HepG2 (cell line): ENCODE results near the gene ILDR1. TPM values are rescaled to one million over a fixed set of nuclear protein-coding genes. Genes with fewer than 3 reads are reported as not detected.

Source experiments
- ATAC-seq: fragments of 200-7000 bp; cut with Tn5 transposase; 3 replicates; pipeline ENCODE4 v1.9.1; 2020; ENCODE audit warnings: mild to moderate bottlenecking, moderate library complexity
- BruUV-seq: library from RNA; stranded (reverse); fragments of 400-500 nt; replicated peaks from 2 replicates; lab custom pipeline; 2021; lab: Mats Ljungman, UMichigan
- CTCF ChIA-PET: fragments of 300-600 bp; formaldehyde crosslinking; extraction: SDS; loops from one replicate; lab custom pipeline; 2021; ENCODE audit warnings: low total read pairs, inconsistent platforms, low intra/inter-chr PET ratio; lab: Yijun Ruan, JAX
- POLR2A ChIA-PET: fragments of 350-600 bp; sonication (Branson Sonifier 250); formaldehyde crosslinking; loops from one replicate; lab custom pipeline; 2020; ENCODE audit warnings: antibody characterized with exemption, inconsistent platforms; lab: Yijun Ruan, JAX
- DNase-seq: peaks from one replicate; pipeline ENCODE4 v3.0.0-alpha.2; 2015; ENCODE audit warnings: low spot score
- FAIRE-seq: peaks from 3 replicates; lab custom pipeline; 2011; peaks lifted over from hg19 to GRCh38; lab: Jason Lieb, UNC
- H2AFZ ChIP-seq: one replicate; pipeline ENCODE4 v1.6.1; 2011; ENCODE audit warnings: low read length, inconsistent platforms
- H3K27ac ChIP-seq: fragments of 300-600 bp; 3 replicates; pipeline ENCODE4 v1.8.0; 2011; ENCODE audit warnings: mixed run types, mild to moderate bottlenecking, mixed read lengths, low read length, inconsistent platforms; ENCODE audit not compliant: insufficient read depth; ENCODE audit errors: extremely low read length
- H3K27me3 ChIP-seq, 2 experiments: fragments of 200-600 bp in 1 of 2; 2 replicates in 1 of 2; 3 replicates in 1 of 2; pipeline versions ENCODE4 v1.6.0 to v1.8.0; 2011; ENCODE audit warnings: low read length in 2 of 2, mild to moderate bottlenecking in 2 of 2, moderate library complexity in 2 of 2, inconsistent platforms in 1 of 2; ENCODE audit not compliant: insufficient read depth in 2 of 2, control insufficient read depth in 1 of 2
- H3K36me3 ChIP-seq, 2 experiments: fragments of 200-600 bp in 1 of 2; replicated peaks in 1 of 2; 2 replicates in 1 of 2; 3 replicates in 1 of 2; pipeline versions ENCODE4 v1.5.1 to v1.8.0; 2011; ENCODE audit warnings: low read length in 2 of 2, inconsistent platforms in 1 of 2; ENCODE audit not compliant: insufficient read depth in 2 of 2, control insufficient read depth in 1 of 2
- H3K4me1 ChIP-seq: 2 replicates; pipeline ENCODE4 v1.5.1; 2012; ENCODE audit warnings: low read length, inconsistent platforms; ENCODE audit not compliant: insufficient read depth
- H3K4me2 ChIP-seq: 2 replicates; pipeline ENCODE4 v1.6.0; 2011; ENCODE audit warnings: low read depth, low read length, inconsistent platforms
- H3K4me3 ChIP-seq, 3 experiments: fragments of 200-600 bp in 1 of 3; sonication (generic), shearing (Covaris generic) in 1 of 3; replicated peaks in 1 of 3; 2 replicates each; pipeline ENCODE4 v1.5.1; 2011 to 2016; ENCODE audit warnings: low read length in 3 of 3, inconsistent platforms in 2 of 3, low read depth in 2 of 3, mild to moderate bottlenecking in 2 of 3, control low read depth in 1 of 3, mixed read lengths in 1 of 3; ENCODE audit not compliant: insufficient read depth in 1 of 3
- H3K79me2 ChIP-seq: one replicate; pipeline ENCODE4 v1.6.1; 2011; ENCODE audit warnings: low read length, inconsistent platforms; ENCODE audit not compliant: insufficient read depth
- H3K9ac ChIP-seq: 2 replicates; pipeline ENCODE4 v1.6.0; 2011; ENCODE audit warnings: mild to moderate bottlenecking, low read depth, low read length, inconsistent platforms; ENCODE audit not compliant: insufficient read depth
- H3K9me3 ChIP-seq: 2 replicates; pipeline ENCODE4 v1.5.1; 2012; ENCODE audit warnings: mild to moderate bottlenecking, low read length
- H4K20me1 ChIP-seq: 2 replicates; pipeline ENCODE4 v1.6.0; 2011; ENCODE audit warnings: inconsistent platforms, mild to moderate bottlenecking, low read length, moderate library complexity; ENCODE audit not compliant: insufficient read depth
- ATF1 ChIP-seq: IDR thresholded peaks from 2 replicates; pipeline ENCODE4 v1.6.1; 2016; ENCODE audit warnings: mild to moderate bottlenecking, control low read depth
- ATF7 ChIP-seq, 2 experiments: fragments of 450-650 bp in 1 of 2; sonication (generic) in 1 of 2; formaldehyde crosslinking in 1 of 2; IDR thresholded peaks; 2 replicates each; pipeline versions ENCODE4 v1.4.0 to v1.6.1; 2016 to 2020; ENCODE audit warnings: antibody characterized with exemption in 1 of 2, mild to moderate bottlenecking in 1 of 2, missing genetic modification reagents in 1 of 2
- HES4 ChIP-seq: sonication (generic); formaldehyde crosslinking; IDR thresholded peaks from 2 replicates; pipeline ENCODE4 v1.9.0; 2021; ENCODE audit warnings: mild to moderate bottlenecking, missing genetic modification reagents, borderline replicate concordance
- HMG20A ChIP-seq: IDR thresholded peaks from 2 replicates; pipeline ENCODE4 v1.6.1; 2016; ENCODE audit warnings: borderline replicate concordance
- KDM4B ChIP-seq: sonication (generic); formaldehyde crosslinking; IDR thresholded peaks from 2 replicates; pipeline ENCODE4 v1.4.0; 2020; ENCODE audit warnings: missing genetic modification reagents
- NR1H2 ChIP-seq: sonication (generic); formaldehyde crosslinking; IDR thresholded peaks from 2 replicates; pipeline ENCODE4 v1.8.1; 2022; ENCODE audit warnings: low read depth, missing genetic modification reagents, borderline replicate concordance
- PAWR ChIP-seq: sonication (generic); formaldehyde crosslinking; IDR thresholded peaks from 2 replicates; pipeline ENCODE4 v1.4.0; 2020; ENCODE audit warnings: missing genetic modification reagents, mild to moderate bottlenecking, borderline replicate concordance
- RBAK ChIP-seq: sonication (generic); formaldehyde crosslinking; IDR thresholded peaks from 2 replicates; pipeline ENCODE4 v1.5.1; 2020; ENCODE audit warnings: mild to moderate bottlenecking, missing genetic modification reagents
- TEAD3 ChIP-seq: optimal IDR thresholded peaks from 2 replicates; pipeline ENCODE3; 2016; ENCODE audit warnings: borderline replicate concordance
- THAP11 ChIP-seq: IDR thresholded peaks from 2 replicates; pipeline ENCODE4 v1.6.1; 2016; ENCODE audit warnings: missing biosample characterization, missing genetic modification reagents
- THYN1 ChIP-seq: sonication (generic); formaldehyde crosslinking; IDR thresholded peaks from 2 replicates; pipeline ENCODE4 v1.8.1; 2023; ENCODE audit warnings: low read depth, mild to moderate bottlenecking, moderate library complexity, missing genetic modification reagents, borderline replicate concordance
- ZNF263 ChIP-seq: sonication (generic); formaldehyde crosslinking; IDR thresholded peaks from 2 replicates; pipeline ENCODE4 v1.4.0; 2020; ENCODE audit warnings: missing genetic modification reagents
- ZNF780A ChIP-seq: sonication (generic); formaldehyde crosslinking; IDR thresholded peaks from 2 replicates; pipeline ENCODE4 v1.8.0; 2022; ENCODE audit warnings: mild to moderate bottlenecking, missing genetic modification reagents, moderate library complexity
- ZNF883 ChIP-seq: sonication (generic); formaldehyde crosslinking; IDR thresholded peaks from 2 replicates; pipeline ENCODE4 v1.5.1; 2020; ENCODE audit warnings: mild to moderate bottlenecking, missing genetic modification reagents; ENCODE audit errors: not compliant biosample characterization
- WGBS: methylation state at CpG from one replicate; pipeline ENCODE4 v1.1.6; 2017; ENCODE audit warnings: low lambda C conversion rate; 5-methylcytosine and 5-hydroxymethylcytosine counted together
- in situ Hi-C: cut with HindIII; loops from 2 replicates; pipeline ENCODE4 v1.10.0; 2017; ENCODE audit warnings: low pct_unique_long_range_greater_than_20kb; ENCODE audit not compliant: extremely low pct_ligation_motif_present
- intact Hi-C: fragments of 100-400 bp; cut with micrococcal nuclease; formaldehyde crosslinking; loops from one replicate; pipeline ENCODE4 v1.10.0; 2022; ENCODE audit not compliant: unreplicated experiment
- polyA plus RNA-seq, 8 experiments: library from polyadenylated mRNA; depleted of rRNA in 3 of 8; stranded (reverse) in 7 of 8; unstranded in 1 of 8; fragments of >200 nt; fragmentation: Illumina TruSeq in 4 of 8; extraction: Trizol in 4 of 8; gene quantifications; 2 replicates each; pipeline versions ENCODE4 v1.2.1 to v1.2.3, GENCODE V29; 2011 to 2016; ENCODE audit warnings: low read depth in 4 of 8, missing spikeins in 1 of 8, mixed read lengths in 1 of 8; ENCODE audit not compliant: insufficient read depth in 1 of 8
- total RNA-seq, 5 experiments: library from RNA; depleted of rRNA; stranded (reverse); fragments of >200 nt; fragmentation: Illumina TruSeq; extraction: Trizol; gene quantifications; 2 replicates each; pipeline ENCODE4 v1.2.3, GENCODE V29; 2016; ENCODE audit warnings: low read depth in 1 of 5
- TF ChIP-seq, protein P1 (sequence below): sonication (generic); formaldehyde crosslinking; conservative IDR thresholded peaks from 2 replicates; pipeline ENCODE4 v1.8.0; 2022; ENCODE audit warnings: mild to moderate bottlenecking, moderate library complexity, missing genetic modification reagents
- TF ChIP-seq, protein P2 (sequence below): sonication (generic); formaldehyde crosslinking; IDR thresholded peaks from 2 replicates; pipeline ENCODE4 v1.5.1; 2020; ENCODE audit warnings: missing genetic modification reagents, mild to moderate bottlenecking, borderline replicate concordance
- TF ChIP-seq, protein P3 (sequence below): sonication (generic); formaldehyde crosslinking; IDR thresholded peaks from 2 replicates; pipeline ENCODE4 v1.5.1; 2020; ENCODE audit warnings: missing genetic modification reagents, mild to moderate bottlenecking, borderline replicate concordance
- TF ChIP-seq, protein P4 (sequence below): sonication (generic); formaldehyde crosslinking; IDR thresholded peaks from 2 replicates; pipeline ENCODE4 v1.5.0; 2020; ENCODE audit warnings: missing genetic modification reagents

Gene ILDR1
- total and polyA plus RNA-seq, 2 of the 13 experiments (the other 11 are each of a cell fraction or from before 2014, with no cell fraction given) = not detected

DNA sequence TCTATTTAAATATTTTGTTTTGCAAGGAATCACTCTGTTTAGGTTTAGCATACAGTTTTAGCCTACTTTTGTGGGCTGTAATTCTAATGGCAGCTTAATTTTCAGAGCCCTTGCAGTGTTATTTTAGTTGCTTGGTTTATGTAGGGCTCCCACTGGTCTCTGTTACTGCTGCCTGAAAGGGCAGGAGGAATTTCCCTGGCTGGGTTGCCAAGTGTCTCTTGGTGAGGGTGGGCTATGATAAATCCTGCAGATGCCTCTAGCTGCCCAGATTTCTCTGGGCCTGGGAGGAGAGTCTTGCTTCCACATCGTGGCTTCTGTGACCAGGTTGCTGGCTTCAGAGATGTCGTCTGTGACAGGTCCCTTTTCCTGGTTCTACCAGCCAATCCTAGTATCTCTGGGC is 36.2 kb downstream of the ILDR1 start:
- no peaks in the 10 kb centered on the region for H3K79me2 ChIP-seq
- H3K4me2 ChIP-seq = no peak overlapping the region
- intact Hi-C loops = no loop called here
- no peak overlapping the region for H2AFZ ChIP-seq
- no peaks in the 10 kb centered on the region; a peak in 1 of 5 replicates for H3K27me3 ChIP-seq
- ATAC-seq = no peak
- WGBS = no CpG with 5 or more reads among the region's 2 CpGs
- ChIA-PET POLR2A (no interaction called here), CTCF (no interaction called here)
- FAIRE-seq = no peak
- in situ Hi-C loops = loop anchor here (5.0 kb wide), 1 partner anchor 104 kb away; no protein-coding TSS in a partner anchor
- no peak overlapping the region for H3K4me3 ChIP-seq
- no peak overlapping the region for H3K27ac ChIP-seq
- H3K9me3 ChIP-seq = no peaks in the 10 kb centered on the region
- no peaks in the 10 kb centered on the region for H4K20me1 ChIP-seq
- no peaks in the 10 kb centered on the region for H3K4me1 ChIP-seq
- no peak overlapping the region for H3K9ac ChIP-seq
- TF ChIP-seq KDM4B (no peak), HMG20A (CRISPR knock-in tag) (no peak), ZNF883 (no peak), RBAK (CRISPR knock-in tag) (no peak), TEAD3 (CRISPR knock-in tag) (no peak), PAWR (CRISPR knock-in tag) (no peak), ATF7 (IDR thresholded peaks at IDR 0.05) (no peak), ATF7 (CRISPR knock-in tag; IDR thresholded peaks at IDR 0.05) (no peak), HES4 (CRISPR knock-in tag) (no peak), THYN1 (no peak), ZNF780A (CRISPR knock-in tag) (no peak), ATF1 (CRISPR knock-in tag) (no peak), ZNF263 (no peak), NR1H2 (no peak), THAP11 (no peak)
- TF ChIP-seq, protein P1, sequence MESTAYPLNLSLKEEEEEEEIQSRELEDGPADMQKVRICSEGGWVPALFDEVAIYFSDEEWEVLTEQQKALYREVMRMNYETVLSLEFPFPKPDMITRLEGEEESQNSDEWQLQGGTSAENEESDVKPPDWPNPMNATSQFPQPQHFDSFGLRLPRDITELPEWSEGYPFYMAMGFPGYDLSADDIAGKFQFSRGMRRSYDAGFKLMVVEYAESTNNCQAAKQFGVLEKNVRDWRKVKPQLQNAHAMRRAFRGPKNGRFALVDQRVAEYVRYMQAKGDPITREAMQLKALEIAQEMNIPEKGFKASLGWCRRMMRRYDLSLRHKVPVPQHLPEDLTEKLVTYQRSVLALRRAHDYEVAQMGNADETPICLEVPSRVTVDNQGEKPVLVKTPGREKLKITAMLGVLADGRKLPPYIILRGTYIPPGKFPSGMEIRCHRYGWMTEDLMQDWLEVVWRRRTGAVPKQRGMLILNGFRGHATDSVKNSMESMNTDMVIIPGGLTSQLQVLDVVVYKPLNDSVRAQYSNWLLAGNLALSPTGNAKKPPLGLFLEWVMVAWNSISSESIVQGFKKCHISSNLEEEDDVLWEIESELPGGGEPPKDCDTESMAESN = no peak
- TF ChIP-seq, protein P2, sequence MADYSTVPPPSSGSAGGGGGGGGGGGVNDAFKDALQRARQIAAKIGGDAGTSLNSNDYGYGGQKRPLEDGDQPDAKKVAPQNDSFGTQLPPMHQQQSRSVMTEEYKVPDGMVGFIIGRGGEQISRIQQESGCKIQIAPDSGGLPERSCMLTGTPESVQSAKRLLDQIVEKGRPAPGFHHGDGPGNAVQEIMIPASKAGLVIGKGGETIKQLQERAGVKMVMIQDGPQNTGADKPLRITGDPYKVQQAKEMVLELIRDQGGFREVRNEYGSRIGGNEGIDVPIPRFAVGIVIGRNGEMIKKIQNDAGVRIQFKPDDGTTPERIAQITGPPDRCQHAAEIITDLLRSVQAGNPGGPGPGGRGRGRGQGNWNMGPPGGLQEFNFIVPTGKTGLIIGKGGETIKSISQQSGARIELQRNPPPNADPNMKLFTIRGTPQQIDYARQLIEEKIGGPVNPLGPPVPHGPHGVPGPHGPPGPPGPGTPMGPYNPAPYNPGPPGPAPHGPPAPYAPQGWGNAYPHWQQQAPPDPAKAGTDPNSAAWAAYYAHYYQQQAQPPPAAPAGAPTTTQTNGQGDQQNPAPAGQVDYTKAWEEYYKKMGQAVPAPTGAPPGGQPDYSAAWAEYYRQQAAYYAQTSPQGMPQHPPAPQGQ = no peak
- TF ChIP-seq, protein P3, sequence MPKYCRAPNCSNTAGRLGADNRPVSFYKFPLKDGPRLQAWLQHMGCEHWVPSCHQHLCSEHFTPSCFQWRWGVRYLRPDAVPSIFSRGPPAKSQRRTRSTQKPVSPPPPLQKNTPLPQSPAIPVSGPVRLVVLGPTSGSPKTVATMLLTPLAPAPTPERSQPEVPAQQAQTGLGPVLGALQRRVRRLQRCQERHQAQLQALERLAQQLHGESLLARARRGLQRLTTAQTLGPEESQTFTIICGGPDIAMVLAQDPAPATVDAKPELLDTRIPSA = no peak
- TF ChIP-seq, protein P4, sequence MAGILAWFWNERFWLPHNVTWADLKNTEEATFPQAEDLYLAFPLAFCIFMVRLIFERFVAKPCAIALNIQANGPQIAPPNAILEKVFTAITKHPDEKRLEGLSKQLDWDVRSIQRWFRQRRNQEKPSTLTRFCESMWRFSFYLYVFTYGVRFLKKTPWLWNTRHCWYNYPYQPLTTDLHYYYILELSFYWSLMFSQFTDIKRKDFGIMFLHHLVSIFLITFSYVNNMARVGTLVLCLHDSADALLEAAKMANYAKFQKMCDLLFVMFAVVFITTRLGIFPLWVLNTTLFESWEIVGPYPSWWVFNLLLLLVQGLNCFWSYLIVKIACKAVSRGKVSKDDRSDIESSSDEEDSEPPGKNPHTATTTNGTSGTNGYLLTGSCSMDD = no peak
- DNase-seq = no peak
- H3K36me3 ChIP-seq = no peaks in the 10 kb centered on the region
- no TSS peak for BruUV-seq
